Cardiac fibroblast (primary cell): ENCODE data around the gene DPF3.

Source experiments
- DNase-seq, 2 donors: peaks; one replicate each; pipeline versions ENCODE4 v3.0.0 to v3.0.0-alpha.2; 2010; ENCODE audit warnings: low read depth in 2 of 2
- H3K4me3 ChIP-seq, 2 donors: replicated peaks in 1 of 2; 1 replicate in 1 of 2; 2 replicates in 1 of 2; pipeline ENCODE4 v1.5.1; 2011; ENCODE audit warnings: low read depth in 2 of 2, low read length in 2 of 2, mild to moderate bottlenecking in 2 of 2, moderate library complexity in 1 of 2
- TF ChIP-seq, protein P1 (sequence below): IDR thresholded peaks from one replicate; pipeline ENCODE4 v1.5.1; 2011; ENCODE audit warnings: low read depth, mild to moderate bottlenecking, low read length, inconsistent platforms

Gene DPF3

DNA sequence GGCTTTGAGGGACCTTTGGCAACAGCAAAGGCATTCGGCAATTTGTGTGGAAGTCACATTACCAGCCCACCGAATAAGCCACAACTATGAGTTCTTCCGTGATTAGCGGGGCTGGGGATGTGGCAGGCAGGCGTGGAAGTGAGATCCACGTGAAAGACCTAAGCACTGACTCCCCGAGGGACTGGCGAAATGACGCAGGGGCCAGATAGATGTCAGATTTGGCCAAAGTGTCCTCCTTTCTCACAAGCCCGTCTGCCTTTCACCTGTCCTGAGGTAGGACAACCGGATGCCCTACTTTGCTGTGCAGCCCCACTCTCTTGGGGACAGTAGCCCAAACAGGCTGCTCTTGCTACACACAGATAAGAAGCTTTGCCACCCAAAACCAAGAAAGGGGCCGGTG, 54.5 kb downstream of the DPF3 start:
- DNase-seq: no peak
- TF ChIP-seq, protein P1, sequence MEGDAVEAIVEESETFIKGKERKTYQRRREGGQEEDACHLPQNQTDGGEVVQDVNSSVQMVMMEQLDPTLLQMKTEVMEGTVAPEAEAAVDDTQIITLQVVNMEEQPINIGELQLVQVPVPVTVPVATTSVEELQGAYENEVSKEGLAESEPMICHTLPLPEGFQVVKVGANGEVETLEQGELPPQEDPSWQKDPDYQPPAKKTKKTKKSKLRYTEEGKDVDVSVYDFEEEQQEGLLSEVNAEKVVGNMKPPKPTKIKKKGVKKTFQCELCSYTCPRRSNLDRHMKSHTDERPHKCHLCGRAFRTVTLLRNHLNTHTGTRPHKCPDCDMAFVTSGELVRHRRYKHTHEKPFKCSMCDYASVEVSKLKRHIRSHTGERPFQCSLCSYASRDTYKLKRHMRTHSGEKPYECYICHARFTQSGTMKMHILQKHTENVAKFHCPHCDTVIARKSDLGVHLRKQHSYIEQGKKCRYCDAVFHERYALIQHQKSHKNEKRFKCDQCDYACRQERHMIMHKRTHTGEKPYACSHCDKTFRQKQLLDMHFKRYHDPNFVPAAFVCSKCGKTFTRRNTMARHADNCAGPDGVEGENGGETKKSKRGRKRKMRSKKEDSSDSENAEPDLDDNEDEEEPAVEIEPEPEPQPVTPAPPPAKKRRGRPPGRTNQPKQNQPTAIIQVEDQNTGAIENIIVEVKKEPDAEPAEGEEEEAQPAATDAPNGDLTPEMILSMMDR: no peak
- no peak overlapping the region for H3K4me3 ChIP-seq

DNA sequence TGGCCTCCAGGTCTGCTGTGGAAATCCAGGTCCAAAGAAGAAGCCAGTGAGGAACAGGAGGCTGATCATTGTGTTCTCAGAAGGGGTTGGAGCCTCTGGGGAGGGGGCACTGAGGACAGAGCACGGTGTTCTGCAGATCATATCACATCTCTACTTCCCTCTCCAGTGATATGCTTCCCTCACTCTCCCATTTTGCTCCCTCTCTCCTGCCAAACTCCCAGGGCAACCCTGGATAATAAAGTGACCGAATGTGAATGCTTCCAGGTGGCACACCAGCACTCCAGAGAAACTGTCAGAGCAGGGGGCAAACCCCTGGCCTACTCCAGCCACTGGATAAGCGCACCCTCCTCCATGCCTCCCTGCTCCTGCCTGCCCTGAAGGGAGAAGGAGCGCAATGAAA, 57.8 kb downstream of the DPF3 start:
- TF ChIP-seq, protein P1: no peak
- no peak overlapping the region for H3K4me3 ChIP-seq
- DNase-seq: no peak

DNA sequence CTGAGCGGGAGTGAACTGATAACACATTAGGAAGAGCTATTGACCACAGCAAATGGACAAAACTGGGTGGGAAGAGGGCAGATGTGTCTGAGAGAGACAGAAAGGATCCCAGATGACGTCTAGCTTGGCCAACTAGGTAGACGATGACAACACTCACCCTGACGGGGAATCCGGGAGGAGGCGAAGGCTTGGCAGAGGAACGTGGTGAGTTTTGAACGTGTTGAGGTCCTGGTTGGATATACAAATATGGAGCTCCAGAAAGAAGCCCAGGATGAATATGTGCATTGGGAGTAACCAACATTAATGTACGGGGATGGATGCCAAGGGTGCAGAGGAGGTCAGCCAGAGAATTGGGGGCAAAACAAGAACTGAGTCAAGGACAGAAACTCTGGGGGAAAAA, 60.7 kb downstream of the DPF3 start:
- TF ChIP-seq, protein P1: no peak
- H3K4me3 ChIP-seq: no peak overlapping the region
- DNase-seq: no peak

DNA sequence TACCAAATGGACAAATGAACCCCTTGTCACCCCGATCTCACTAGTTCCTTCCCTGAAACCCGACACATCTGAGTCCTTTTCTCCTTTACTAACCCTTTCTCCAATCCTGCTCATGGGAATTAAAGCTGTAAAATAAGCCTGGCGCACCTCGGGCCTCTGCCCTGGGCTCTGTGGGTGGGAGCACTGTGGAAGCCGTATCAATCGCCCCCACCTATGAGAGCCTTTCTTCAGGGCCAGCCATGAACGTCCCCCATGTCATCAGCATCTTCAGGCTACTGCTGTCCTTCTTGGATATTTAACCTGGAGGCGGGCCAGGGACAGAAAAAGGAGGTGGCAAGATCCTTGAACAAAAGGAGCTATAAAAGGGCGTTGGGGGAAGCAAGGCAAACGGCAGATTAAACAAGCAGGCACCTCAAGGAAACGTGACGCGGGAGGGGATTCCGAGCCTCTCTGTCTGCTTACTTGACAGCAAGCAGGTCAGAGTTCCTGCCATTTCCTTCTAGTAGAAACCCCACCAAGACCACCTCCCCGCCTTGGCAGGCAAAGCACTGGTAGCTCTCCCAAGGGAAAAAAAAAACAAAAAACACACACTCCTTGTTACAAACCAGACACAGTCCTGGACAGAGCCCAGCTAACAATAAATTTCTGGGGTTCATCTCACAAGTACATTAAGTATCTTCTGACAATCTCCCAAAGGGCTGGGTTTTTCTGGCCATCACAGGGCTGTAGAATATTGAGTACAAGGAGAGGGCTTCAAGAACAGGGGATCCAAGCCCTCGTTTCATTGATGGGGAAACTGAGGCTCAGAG, 62.9 kb downstream of the DPF3 start:
- TF ChIP-seq, protein P1: no peak
- no peak overlapping the region for H3K4me3 ChIP-seq
- peak; percentile 20 to 23 for DNase-seq

DNA sequence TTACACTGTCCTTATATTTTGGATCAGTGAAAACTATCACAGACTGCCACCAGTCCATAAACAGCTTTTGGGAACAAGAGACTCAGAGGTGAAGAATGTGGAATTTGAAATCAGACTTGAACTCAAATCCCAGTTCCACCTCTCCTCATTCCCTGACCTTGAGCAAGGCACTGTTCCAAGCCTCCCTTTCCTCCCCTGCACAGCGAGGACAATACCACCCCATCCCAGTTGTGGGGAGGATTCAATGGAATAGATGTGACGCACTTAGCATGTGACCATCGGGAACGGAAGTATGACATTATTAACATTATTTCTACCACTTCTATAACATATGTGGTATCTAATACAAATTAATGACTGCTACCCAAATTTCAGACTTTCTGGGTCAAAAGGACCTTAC, 63.5 kb downstream of the DPF3 start:
- TF ChIP-seq, protein P1: no peak
- H3K4me3 ChIP-seq: no peak overlapping the region
- peak; percentile 10 to 54 for DNase-seq

DNA sequence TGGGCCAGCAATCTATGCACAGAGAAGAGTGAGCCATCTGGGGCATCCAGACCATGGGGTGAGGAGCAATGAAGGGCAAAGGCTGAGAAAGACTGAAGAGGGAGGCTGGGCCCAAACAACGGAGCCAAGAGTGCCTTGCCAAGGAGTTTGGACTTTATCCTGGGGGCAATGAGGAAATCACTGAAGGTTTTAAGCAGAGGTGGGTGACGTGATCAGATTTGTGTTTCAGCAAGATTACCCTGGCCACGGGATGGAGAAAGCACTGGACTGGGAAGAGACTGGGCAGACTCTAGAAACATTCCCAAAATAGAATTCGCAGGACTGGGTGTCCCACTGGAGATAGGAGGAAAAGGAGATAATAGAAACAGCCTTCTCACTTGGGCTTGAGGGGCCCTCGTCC, 65.3 kb downstream of the DPF3 start:
- no peak for DNase-seq
- TF ChIP-seq, protein P1: no peak
- H3K4me3 ChIP-seq: no peak overlapping the region

DNA sequence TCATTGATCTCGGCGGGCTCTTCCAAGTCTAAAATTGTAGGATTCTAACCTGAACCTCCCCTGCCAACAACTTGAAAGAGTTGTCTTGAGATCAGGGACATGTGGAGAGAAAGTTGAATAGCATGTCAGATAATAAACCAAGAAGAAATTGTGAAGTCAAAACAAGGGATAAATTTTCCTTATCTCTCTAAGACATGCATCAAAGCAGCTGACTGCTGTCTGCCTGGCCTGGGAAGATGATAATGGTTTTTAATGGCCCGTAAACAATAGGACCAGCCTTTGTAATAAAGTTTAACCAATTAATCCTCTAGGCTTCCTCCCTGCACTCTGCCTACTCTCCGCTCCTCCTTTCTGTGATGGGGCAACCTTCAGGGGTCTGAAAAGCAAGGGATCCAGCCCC, 67.9 kb downstream of the DPF3 start:
- DNase-seq: no peak
- no peak overlapping the region for H3K4me3 ChIP-seq
- TF ChIP-seq, protein P1: no peak
